Effector memory CD4-positive, alpha-beta T cell (primary cell): Measurements from ENCODE around the gene BAIAP2.

Experiments
- DNase-seq, 3 donors: peaks; one replicate each; pipeline ENCODE4 v3.0.0-alpha.2; 2020
- H3K27ac ChIP-seq: 2 replicates; pipeline ENCODE4 v1.7.0; 2013; ENCODE audit warnings: mild to moderate bottlenecking, low read length, moderate library complexity; ENCODE audit not compliant: insufficient read depth, poor library complexity, severe bottlenecking
- H3K27me3 ChIP-seq: replicated peaks from 2 replicates; pipeline ENCODE4 v1.7.0; 2013; ENCODE audit warnings: mild to moderate bottlenecking, low read length; ENCODE audit not compliant: insufficient read depth, control insufficient read depth, poor library complexity, severe bottlenecking
- H3K36me3 ChIP-seq: 2 replicates; pipeline ENCODE4 v1.7.0; 2013; ENCODE audit warnings: mild to moderate bottlenecking, low read length, moderate library complexity; ENCODE audit not compliant: control insufficient read depth, insufficient read depth
- H3K4me1 ChIP-seq: 2 replicates; pipeline ENCODE4 v1.7.0; 2013; ENCODE audit warnings: low read length, mild to moderate bottlenecking; ENCODE audit not compliant: control insufficient read depth, insufficient read depth, poor library complexity, severe bottlenecking
- H3K4me3 ChIP-seq: 2 replicates; pipeline ENCODE4 v1.7.0; 2013; ENCODE audit warnings: low read length, low read depth, mild to moderate bottlenecking; ENCODE audit not compliant: insufficient read depth, poor library complexity, severe bottlenecking
- H3K9me3 ChIP-seq: 2 replicates; pipeline ENCODE4 v1.7.0; 2013; ENCODE audit warnings: mild to moderate bottlenecking, low read length, moderate library complexity; ENCODE audit not compliant: control insufficient read depth

The BAIAP2 gene

DNA sequence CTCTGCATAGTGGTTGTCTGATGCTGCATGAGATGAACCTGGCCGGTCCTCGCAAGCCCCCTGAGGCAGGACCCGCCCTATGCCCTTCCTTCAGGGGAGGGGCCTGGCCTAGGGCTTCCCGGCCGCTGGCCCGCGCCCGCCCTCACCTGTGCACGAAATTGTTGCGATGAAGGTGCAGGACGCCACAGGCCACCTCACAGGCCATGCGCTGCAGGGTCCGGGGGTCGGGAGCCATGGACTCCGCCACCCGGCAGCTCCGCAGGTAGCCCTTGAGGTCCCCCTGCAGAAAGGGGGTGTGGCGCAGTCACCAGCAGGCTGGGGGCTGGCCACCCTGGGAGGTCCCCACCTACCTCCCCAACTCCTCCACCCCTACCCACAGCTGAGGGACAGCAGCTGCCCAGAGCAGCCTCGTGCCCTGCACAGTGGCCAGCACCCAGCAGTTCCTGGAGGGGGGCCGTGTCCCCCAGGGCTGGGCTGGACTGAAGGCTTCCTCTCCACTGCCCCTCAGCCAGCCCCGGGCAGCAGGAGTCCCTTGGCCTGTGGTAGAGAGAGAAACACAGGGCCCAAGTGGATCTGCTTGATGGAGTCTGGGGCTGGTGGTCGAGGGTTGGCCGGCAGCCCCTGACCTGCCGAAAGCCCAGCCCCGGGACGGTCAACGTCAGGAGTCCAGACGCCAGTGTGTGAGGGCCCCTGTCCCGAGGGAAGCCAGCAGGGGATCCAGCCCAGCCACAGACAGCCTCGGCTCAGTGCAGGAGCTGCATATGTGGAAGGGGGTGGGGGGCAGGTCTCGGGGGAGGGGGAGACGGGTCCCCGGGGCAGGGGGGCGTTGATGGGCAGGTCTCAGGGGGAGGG is 91.6 kb downstream of the BAIAP2 start:
- Histone ChIP-seq H3K4me1 (no peaks in the 10 kb centered on the region), H3K27me3 (no peaks in the 10 kb centered on the region), H3K9me3 (no peaks in the 10 kb centered on the region), H3K4me3 (no peak overlapping the region), H3K27ac (no peak overlapping the region), H3K36me3 (no peaks in the 10 kb centered on the region)
- DNase-seq, result no peak

GRCh38 chr17:81127133-81127455 is 92.1 kb downstream of the BAIAP2 start:
- Histone ChIP-seq H3K4me3 (no peak overlapping the region), H3K27ac (no peak overlapping the region), H3K27me3 (no peaks in the 10 kb centered on the region), H3K36me3 (no peaks in the 10 kb centered on the region), H3K9me3 (no peaks in the 10 kb centered on the region), H3K4me1 (no peaks in the 10 kb centered on the region)
- DNase-seq, result no peak

DNA sequence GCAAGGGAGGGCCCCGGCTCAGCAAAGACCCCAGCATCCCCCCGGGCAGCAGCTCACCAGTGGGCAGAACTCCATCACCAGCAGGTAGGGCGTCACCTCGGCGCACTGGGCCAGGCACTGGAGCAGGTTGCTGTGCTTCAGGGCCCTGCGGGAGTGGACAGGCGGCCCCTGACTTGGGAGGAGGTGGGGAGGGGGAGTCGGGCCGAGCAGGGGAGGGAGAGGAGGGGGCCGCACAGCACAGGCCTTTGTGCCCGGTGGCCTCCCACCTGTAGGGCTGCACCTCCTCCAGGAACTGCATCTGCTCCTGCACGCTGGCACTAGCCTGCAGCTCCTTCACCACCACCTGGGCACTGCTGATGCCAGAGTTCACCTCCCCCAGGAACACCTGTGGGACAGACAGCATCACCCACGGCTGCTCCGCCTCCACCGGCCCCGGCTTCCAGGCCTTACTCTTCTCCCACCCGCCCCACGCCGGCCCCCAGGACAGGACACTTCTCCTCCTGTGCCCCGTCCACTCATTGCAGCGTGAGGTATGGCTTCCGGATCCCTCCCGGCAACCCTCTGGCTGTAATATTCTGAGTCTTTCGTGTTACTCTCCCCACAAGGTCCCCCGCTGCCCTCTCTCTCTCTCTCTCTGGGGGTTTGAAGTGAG is 92.7 kb downstream of the BAIAP2 start:
- no peak for DNase-seq
- H3K4me1 ChIP-seq, result no peaks in the 10 kb centered on the region
- H3K36me3 ChIP-seq, result no peaks in the 10 kb centered on the region
- H3K27me3 ChIP-seq, result no peaks in the 10 kb centered on the region
- H3K9me3 ChIP-seq, result no peaks in the 10 kb centered on the region
- H3K4me3 ChIP-seq, result no peak overlapping the region
- no peak overlapping the region for H3K27ac ChIP-seq

DNA sequence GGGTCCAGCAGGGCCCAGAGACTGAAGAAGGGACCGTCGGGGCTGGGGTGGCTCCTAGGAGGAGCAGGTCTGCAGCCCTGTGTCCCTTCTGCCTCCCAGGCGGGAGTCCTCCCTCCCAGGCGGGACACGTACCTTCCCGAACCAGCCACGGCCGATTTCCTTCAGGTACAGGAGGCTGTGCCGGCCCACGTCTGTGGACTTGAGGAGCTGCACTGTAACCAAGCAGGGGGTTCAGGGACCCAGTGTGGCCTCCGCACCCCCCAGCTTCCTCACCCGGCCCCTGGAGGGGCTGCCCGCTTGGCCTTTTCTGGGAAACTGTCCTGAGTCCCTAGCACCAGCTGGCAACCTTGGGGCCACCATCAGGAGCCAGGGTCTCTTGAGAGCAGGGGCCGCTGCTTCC is 93.4 kb downstream of the BAIAP2 start:
- no peak for DNase-seq
- no peaks in the 10 kb centered on the region for H3K27me3 ChIP-seq

GRCh38 chr17:81128774-81129173 is 93.8 kb downstream of the BAIAP2 start:
- Histone ChIP-seq H3K4me1 (no peaks in the 10 kb centered on the region), H3K4me3 (no peak overlapping the region), H3K27ac (no peak overlapping the region), H3K36me3 (no peaks in the 10 kb centered on the region), H3K27me3 (no peaks in the 10 kb centered on the region), H3K9me3 (no peaks in the 10 kb centered on the region)
- DNase-seq, result no peak

More for the DNA sequence above, 93.4 kb downstream of the BAIAP2 start:
- no peak overlapping the region for H3K27ac ChIP-seq
- H3K9me3 ChIP-seq, result no peaks in the 10 kb centered on the region
- H3K36me3 ChIP-seq, result no peaks in the 10 kb centered on the region
- H3K4me3 ChIP-seq, result no peak overlapping the region
- H3K4me1 ChIP-seq, result no peaks in the 10 kb centered on the region

DNA sequence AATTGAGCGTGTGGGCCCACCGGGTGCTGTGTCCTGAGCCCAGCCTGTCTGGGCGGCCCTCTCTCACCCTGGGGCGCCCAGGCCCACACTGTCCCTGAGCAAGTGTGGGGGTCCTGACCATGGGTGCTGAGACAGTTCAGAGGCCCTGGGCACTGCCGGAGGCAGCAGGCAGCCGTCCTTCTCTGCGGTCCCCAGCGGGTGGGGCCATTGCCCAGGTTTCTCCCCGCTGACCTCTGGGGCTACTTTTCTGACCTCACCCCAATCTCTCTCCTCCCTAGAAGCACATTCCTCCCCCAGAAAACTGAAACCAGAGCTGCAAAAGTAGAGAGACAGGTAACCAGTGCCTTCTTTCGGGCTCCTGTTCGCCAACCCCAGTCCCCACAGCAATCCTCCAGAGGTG is 94.3 kb downstream of the BAIAP2 start:
- H3K27ac ChIP-seq, result no peak overlapping the region
- no peak overlapping the region for H3K4me3 ChIP-seq
- DNase-seq, result no peak
- no peaks in the 10 kb centered on the region for H3K9me3 ChIP-seq
- H3K36me3 ChIP-seq, result no peaks in the 10 kb centered on the region
- no peaks in the 10 kb centered on the region for H3K27me3 ChIP-seq
- H3K4me1 ChIP-seq, result no peaks in the 10 kb centered on the region

- H3K27ac ChIP-seq, result no peak overlapping the region
- DNase-seq, result no peak
Measured at GRCh38 chr17:81129711-81130367, 94.9 kb downstream of the BAIAP2 start.

DNA sequence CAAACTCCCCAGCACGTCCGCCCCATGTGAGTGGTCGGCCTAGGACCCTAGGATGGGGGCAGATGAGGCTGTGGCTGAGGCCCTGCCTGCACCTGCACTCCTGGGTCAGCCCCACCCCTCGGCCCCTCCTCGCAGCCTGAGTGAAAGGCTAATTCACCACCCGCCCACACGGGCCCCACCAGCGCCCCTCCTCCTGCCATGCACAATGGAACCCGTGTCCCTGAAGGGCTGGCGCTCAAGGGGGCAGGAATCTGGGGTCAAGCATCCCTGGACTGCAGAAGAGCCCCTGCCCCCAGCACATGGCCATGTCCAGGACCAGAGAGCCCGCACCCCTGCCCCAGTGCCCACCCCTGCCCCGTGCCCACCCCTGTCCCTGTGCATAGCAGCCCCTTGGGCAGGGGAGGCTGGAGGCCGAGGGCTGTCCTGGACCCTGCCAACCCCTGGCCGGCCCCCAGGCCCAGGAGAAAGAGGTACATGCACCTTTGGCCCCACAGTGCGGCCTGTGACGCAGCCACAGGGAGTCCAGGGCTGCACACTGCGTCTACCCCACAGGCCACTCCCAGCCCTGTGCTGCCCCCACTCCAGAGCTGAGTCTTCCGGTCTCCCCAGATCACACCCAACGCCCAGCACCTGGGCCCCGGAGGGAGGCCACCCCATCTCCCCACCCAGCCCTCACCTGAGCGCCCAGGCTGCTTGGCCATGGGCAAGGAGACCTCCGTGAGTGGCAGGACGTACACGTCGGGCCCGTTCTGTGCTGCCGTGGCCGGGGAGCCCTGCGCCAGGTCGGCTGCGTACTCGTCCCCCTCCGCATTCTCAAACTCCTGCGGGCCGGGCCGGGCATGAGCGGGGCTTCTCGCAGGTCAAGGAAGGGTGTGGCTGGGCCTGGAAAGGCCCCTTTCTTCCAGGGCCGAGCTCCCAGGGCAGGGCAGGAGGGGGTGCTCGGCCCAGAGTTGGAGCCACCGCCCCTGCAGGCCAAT is 95.7 kb downstream of the BAIAP2 start:
- DNase-seq, result no peak
- H3K4me3 ChIP-seq, result no peak overlapping the region
- no peaks in the 10 kb centered on the region for H3K4me1 ChIP-seq
- no peaks in the 10 kb centered on the region for H3K27me3 ChIP-seq
- H3K36me3 ChIP-seq, result no peaks in the 10 kb centered on the region
- no peaks in the 10 kb centered on the region for H3K9me3 ChIP-seq
- no peak overlapping the region for H3K27ac ChIP-seq

More at GRCh38 chr17:81129711-81130367, 94.9 kb downstream of the BAIAP2 start:
- H3K4me3 ChIP-seq, result no peak overlapping the region
- no peaks in the 10 kb centered on the region for H3K27me3 ChIP-seq
- H3K4me1 ChIP-seq, result no peaks in the 10 kb centered on the region
- H3K9me3 ChIP-seq, result no peaks in the 10 kb centered on the region
- no peaks in the 10 kb centered on the region for H3K36me3 ChIP-seq

DNA sequence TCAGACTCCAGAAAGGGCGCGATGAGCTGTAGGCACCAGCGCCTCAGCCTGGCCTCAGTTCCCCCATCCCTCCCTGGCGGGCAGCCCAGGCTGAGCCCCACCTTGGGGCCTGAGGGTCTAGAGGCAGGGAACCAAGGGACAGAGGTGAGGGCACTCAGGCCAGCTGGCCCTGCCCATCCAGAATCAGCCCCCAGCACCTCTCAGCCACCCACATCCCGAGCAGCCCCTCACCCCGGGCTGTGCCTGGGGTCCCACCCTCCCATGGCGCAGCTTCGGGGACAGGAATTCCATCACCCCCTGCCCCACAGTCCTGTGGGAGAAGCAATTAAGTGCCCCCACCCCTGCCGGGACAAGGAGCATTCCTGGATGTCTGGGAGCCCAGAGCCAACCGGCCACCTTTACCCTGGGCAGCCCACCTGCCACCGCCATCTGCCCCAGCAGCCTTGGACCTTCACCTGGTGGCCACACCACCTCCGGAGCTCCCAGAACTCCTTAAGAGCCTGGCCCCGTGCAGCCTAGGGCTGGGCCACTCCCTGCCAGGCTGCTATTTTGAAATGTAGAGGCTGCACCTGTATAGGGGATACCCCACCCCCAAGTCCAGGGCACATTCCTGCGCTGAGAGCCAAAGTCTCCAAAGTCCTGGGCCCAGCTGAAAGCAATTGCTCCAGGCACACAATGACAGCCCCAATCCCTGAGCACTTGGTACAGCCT is 96.7 kb downstream of the BAIAP2 start:
- DNase-seq, result no peak
- no peaks in the 10 kb centered on the region for H3K4me1 ChIP-seq
- H3K27me3 ChIP-seq, result no peaks in the 10 kb centered on the region
- H3K36me3 ChIP-seq, result no peaks in the 10 kb centered on the region
- H3K9me3 ChIP-seq, result no peaks in the 10 kb centered on the region
- H3K27ac ChIP-seq, result no peak overlapping the region
- no peak overlapping the region for H3K4me3 ChIP-seq
